ENCODE measurements around the gene MRPL48. TPM values are rescaled to one million over a fixed set of nuclear protein-coding genes. Genes with fewer than 3 reads are reported as not detected.
"Not testable (repeated sequence)": the region's sequence is repeated elsewhere in the genome, so short reads cannot be mapped to it uniquely, and the experiment has no call there.

MRPL48 gene
- total RNA-seq, 2 donors from 2014 or later, result 24.0 to 41.9 TPM

DNA sequence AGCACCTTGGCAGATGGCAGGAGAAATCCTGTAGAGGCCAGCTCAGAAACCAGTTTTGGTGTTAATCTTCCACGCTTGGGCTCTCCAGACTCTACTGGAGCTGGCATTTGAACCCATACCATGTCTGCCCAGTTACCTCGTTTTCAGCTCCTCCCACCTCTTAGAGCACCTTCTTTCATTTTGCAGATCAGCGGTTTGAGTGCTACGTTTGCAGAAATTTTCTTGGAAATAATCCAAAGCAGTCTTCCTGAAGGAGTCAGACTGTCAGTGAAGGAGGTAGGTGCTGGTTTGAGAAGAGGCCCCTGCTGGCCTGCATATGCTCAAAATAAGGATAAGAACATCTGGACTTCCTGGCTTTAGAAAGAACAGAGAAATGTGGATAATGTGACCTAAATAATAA is 75.3 kb downstream of the MRPL48 start:
- Mint-ChIP-seq H3K36me3 (no peaks in the 10 kb centered on the region), H3K27ac (peak overlapping the region; percentile 20 to 33), H3K9me3 (no peaks in the 10 kb centered on the region)
- ATAC-seq (no peak), DNase-seq (ENCODE audit: low spot score in 2 of 2) (no peak)

DNA sequence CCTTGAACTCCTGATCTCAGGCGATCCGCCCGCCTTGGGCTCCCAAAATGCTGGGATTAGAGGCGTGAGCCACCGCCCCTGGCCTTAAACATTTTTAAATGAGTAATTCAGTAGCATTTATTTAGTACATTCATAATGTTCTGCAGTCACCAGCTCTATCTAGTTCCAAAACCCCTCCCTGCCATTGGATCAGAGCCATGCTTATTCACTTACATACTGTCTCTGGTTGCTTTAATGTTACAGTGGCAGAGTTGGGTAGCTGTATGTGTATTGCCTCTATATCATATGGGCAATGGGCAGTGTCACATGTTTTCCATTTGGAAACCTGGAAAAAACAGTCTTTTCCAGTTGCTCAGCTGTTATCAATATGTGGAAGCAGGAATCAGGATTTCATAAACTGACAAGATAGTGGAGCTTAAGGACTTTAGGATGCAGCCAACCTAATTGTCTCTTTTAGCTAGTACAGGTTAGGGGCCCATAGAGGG is 78.5 kb downstream of the MRPL48 start:
- Mint-ChIP-seq H3K9me3 (no peaks in the 10 kb centered on the region), H3K27ac (no peak overlapping the region), H3K36me3 (no peaks in the 10 kb centered on the region)
- DNase-seq (ENCODE audit: low spot score in 2 of 2) (no peak), ATAC-seq (no peak)

DNA sequence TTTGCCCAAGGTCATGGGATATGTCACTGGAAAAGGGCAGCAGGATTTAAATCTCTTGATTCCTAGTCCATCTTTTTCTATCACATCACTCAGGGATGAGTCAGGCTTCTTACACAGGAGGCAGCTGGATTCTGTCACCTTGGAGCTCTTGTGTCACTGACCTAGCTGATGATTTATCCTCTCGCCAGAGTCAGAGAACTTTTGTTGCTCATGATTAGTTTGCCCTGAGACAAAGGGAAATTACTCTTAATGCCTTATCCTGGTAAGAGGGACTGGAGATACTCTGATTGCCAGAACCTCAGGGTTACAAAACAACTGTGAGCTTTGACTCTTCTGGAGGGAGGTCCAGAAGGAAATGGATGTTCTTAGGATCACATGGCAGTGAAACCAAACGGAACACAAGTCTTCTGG is 78.9 kb downstream of the MRPL48 start:
- DNase-seq (ENCODE audit: low spot score in 2 of 2) (no peak), ATAC-seq (peak in 1 of 2 donors; percentile 39)
- Mint-ChIP-seq H3K9me3 (no peaks in the 10 kb centered on the region), H3K27ac (no peak overlapping the region), H3K36me3 (no peaks in the 10 kb centered on the region)

DNA sequence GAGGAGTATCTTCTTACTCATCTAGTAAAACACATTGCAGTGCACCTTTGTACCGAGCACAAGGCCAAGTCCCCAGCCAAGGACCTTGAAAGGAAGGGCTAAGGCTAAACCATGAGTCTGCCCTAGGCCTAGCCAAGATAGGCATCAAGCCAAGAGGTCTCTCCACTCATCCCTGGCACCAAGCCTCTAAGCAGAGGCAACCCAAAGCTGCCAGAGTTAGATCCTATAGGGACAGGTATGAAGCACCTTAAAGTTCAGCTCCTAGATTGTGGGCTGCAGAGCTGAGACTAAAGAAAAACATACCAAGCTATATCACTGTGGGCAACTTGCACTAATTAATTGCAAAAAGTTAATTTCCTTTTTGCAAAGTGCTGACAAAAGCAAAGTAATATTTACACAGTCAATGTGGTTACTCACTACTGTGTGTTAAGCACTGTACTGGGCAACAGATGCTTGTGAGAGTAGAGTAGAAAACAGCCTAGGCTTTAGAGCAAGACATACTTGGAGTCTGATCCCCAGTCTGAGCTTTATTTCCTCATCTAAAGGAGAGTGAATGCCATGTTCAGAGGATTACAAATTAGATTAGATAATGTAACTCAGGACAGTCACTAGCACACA is 81.8 kb downstream of the MRPL48 start:
- Mint-ChIP-seq H3K9me3 (no peaks in the 10 kb centered on the region), H3K27ac (peak overlapping the region; percentile 53 to 66)
- no peak for ATAC-seq

DNA sequence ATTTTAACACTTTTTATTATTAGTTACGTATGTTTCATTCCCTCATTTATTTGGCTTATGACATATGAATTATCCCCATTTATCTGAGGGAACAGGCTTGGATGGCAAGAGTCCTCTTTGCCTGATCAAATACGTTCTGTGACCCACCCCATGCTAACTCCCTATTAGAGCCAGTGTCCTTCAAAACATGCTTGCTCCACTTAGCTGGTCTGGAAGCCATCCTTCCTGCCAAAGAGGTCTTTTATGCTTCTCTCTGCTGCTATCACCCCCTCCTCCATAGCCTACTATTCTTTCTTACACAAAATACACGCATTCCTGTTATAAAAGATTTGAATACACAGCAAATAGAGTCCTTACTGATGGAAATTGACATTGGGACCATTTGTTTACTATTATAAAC is 82.6 kb downstream of the MRPL48 start:
- H3K27ac Mint-ChIP-seq, result no peak overlapping the region
- ATAC-seq (no peak), DNase-seq (ENCODE audit: low spot score in 2 of 2) (no peak)
- H3K9me3 Mint-ChIP-seq, result no peaks in the 10 kb centered on the region
- H3K36me3 Mint-ChIP-seq, result peaks cover 11 to 14% of the 10 kb centered on the region in 2 donors

More for the DNA sequence above, 81.8 kb downstream of the MRPL48 start:
- peaks cover 6 to 8% of the 10 kb centered on the region in 2 donors for H3K36me3 Mint-ChIP-seq
- no peak for DNase-seq (ENCODE audit: low spot score in 2 of 2)

DNA sequence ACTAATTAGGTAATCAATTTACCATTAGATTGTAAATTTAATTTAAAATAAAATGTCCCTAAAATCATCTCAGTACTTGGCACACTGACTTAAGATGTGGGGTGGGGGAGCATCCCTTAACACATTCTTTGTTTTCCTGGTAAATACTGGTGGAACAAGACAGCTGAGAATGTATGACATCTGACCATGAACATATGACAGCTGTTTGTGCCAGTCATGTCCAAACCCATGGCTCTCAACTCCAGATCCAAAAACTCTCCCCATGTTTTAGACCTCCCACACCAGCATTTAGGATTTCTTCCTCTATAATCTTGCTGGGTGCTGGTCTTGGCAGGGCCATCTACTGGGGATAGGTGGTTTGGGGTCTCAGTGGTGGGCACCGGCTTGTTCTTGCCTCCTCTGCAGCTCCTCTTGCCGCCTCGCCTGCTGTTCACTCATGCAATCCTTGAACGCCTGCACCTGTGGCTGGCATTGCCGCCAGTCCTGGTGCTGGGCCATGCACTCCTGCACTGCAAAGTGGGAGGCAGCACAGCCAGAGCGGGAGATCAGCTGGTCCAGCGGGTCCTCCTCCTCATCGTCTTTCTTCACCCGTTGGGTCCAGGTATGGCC is 85.2 kb downstream of the MRPL48 start:
- DNase-seq (ENCODE audit: low spot score in 2 of 2), result no peak
- Mint-ChIP-seq H3K27ac (peak overlapping the region in 1 of 2 donors; percentile 81), H3K36me3 (peaks cover 31 to 33% of the 10 kb centered on the region in 2 donors), H3K9me3 (no peaks in the 10 kb centered on the region)
- no peak for ATAC-seq

DNA sequence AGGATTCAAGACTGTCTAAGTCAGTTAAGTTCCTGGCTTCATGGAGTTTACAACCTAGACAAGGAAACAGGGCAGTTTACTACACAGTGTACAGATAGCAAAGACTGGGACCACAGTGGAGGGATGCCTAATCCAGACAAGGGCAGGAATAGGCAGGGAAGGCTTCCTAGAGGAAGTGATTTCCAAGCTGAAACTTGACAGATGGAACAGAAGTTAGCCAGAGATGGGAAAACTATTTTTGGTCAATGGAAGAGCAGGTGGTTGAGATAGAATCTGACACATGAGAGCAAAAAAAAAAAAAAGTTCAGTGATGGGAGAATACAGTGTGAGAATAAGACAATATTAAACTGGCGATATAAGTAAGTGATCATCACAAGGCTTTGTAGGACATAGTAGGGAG is 87.7 kb downstream of the MRPL48 start:
- Mint-ChIP-seq H3K36me3 (peaks cover 31 to 33% of the 10 kb centered on the region in 2 donors), H3K9me3 (no peaks in the 10 kb centered on the region), H3K27ac (peak overlapping the region; percentile 99 to 100)
- DNase-seq (ENCODE audit: low spot score in 2 of 2) (no peak), ATAC-seq (no peak)

DNA sequence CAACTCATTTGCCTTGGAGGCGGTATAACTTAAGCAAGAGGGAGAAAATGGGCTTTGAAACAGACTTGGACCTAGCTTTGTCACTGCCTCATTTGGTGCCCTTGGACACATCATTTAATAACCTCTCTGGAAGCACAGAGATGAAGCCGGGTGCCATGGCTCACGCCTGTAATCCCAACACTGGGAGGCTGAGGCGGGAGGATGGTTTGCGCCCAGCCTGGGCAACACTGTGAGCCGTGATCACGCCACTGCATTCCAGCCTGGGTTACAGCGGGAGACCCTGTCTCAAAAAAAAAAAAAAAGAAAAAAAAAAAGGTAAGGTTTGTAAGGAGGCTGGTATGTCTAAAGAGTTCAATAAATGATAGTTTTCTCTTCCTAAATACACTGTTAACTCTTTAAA is 88.2 kb downstream of the MRPL48 start:
- H3K36me3 Mint-ChIP-seq, result peaks cover 31 to 33% of the 10 kb centered on the region in 2 donors
- DNase-seq (ENCODE audit: low spot score in 2 of 2) (no peak), ATAC-seq (no peak)
- peak overlapping the region; percentile 99 to 100 for H3K27ac Mint-ChIP-seq
- H3K9me3 Mint-ChIP-seq, result no peaks in the 10 kb centered on the region

DNA sequence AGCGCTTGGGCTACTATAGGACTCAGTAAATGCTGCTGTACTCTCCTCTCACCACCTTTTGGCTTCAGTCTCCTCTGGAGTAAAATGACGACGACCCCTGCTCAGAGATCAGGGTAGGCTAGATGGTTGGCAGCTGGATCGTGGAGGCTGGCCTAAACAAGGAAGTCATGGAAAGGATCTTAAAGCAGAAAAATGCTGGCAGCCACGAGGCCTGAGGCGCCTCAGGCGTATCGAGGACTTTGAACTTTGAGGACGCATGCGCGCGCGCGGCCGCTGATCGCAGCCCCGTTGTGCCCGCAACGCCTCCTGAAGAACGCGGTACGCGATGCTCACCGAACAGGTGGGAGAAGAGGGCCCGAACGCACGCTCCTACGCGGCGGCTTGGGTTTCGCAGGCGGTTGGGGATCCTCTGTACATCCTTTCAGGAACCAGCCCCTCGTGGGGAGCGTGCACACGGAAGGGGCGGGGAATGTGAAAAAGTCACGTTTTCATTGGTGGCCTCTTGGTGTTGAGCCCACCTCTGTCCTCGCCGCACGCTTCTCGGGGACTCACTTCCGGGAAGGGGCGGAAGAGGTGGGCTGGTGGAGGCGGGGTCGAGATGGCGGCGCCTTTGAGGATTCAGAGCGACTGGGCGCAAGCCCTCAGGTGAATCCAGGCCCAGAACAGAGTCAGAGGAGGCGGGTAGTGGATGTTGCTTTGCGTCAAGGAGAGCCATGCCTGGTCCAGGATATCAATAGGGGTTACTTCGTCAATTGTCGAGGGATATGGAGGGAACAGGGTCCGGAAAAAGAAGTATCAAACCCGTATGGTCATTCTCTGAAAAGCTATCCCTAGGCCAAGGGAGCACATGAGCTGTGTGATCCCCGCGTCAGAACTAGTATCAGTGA is 89.0 kb downstream of the MRPL48 start, which contains the start of the genes COA4 and PAAF1:
Gene COA4 (minus strand): TSS at position 423 of the 887 bp plus-strand sequence. CDS start 3,468 bp downstream, outside the sequence.
Gene PAAF1 (plus strand): TSS at position 576 of the 887 bp plus-strand sequence. CDS start 23 bp downstream, at position 599.
- Mint-ChIP-seq H3K27ac (peak within 1 kb of the TSS; percentile 99 to 100), H3K36me3 (peaks cover 31 to 33% of the 10 kb centered on the region in 2 donors), H3K9me3 (no peaks in the 10 kb centered on the region)
- DNase-seq (ENCODE audit: low spot score in 2 of 2) (peak; percentile 91 to 94), ATAC-seq (peak; percentile 96 to 99)

DNA sequence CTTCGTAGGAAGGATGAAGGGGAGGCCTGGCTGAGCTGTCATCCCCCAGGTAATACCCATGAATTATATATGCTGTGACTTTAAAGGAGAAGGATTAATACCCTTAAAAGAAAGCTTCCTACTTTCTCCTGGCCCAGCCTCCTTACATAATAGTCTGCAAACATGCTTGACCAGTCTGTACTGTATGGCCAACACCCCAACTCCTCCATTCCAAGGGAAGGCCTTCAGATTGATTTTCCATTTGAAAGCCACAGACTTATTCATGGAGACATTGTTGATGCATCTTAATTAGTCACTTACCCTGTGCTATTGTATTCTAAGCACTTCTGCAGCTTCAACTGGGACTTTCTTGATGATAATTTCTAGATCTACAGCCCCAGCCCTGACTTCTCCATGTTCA is 91.1 kb downstream of the MRPL48 start:
- ATAC-seq, result no peak
- Mint-ChIP-seq H3K36me3 (peaks cover 23 to 27% of the 10 kb centered on the region in 2 donors), H3K27ac (no peak overlapping the region), H3K9me3 (no peaks in the 10 kb centered on the region)
- DNase-seq (ENCODE audit: low spot score in 2 of 2), result no peak

DNA sequence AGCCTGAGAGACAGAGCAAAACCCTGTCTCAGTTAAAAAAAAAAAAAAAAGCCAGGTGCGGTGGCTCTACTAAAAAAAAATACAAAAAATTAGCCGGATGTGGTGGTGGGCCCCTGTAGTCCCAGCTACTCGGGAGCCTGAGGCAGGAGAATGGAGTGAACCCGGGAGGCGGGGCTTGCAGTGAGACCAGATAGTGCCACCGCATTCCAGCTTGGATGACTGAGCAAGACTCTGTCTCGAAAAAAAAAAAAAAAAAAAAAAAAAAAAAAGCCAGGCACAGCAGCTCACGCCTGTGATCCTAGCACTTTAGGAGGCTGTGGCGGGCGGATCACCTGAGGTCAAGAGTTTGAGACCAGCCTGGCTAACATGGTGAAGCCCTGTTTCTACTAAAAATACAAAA is 92.8 kb downstream of the MRPL48 start:
- DNase-seq (ENCODE audit: low spot score in 2 of 2); H3K27ac Mint-ChIP-seq; ATAC-seq; H3K9me3 Mint-ChIP-seq: not testable (repeated sequence)
- peaks cover 17 to 18% of the 10 kb centered on the region in 2 donors for H3K36me3 Mint-ChIP-seq

DNA sequence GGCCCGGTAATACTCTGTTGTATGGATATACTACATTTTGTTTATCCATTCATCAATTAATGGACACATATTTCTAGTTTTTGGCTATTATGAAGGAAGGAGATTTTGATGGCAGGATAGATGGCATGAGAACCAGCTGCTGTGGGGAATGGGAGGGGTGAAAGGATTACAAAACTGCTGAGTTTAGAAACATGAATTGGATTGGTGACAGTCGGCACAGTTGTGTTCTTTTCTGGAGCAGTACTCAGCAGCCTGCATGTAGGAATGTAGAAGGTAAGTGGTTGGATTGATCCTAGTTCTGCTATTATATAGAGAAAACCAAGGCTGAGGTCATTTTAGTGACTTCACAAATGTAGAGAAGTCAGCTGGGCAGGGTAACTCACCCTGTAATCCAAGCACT is 96.2 kb downstream of the MRPL48 start:
- H3K27ac Mint-ChIP-seq, result no peak overlapping the region
- H3K36me3 Mint-ChIP-seq, result peaks cover 4 to 12% of the 10 kb centered on the region in 2 donors
- no peak for DNase-seq (ENCODE audit: low spot score in 2 of 2)
- no peaks in the 10 kb centered on the region for H3K9me3 Mint-ChIP-seq
- ATAC-seq, result no peak

DNA sequence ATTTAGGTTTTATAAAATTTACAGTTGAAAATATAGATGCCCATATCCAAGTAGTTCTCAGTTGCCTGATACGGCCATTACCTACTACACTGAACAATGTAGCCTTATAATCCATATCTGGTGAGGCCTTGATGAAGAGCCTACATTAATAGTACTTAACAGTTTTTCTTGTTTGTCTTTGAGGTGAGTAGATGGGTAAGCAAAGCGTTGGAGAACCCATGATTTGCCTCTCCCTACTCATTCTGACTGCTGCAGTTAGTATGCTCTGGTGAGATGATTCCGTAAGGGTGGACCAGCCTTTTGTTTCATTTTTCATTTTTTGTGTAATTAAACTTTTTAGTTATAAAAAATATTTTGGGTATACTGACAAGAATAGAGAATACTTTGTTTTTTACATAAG is 100.6 kb downstream of the MRPL48 start:
- no peak for ATAC-seq
- no peak for DNase-seq (ENCODE audit: low spot score in 2 of 2)
- H3K36me3 Mint-ChIP-seq, result peaks cover 4 to 12% of the 10 kb centered on the region in 2 donors

DNA sequence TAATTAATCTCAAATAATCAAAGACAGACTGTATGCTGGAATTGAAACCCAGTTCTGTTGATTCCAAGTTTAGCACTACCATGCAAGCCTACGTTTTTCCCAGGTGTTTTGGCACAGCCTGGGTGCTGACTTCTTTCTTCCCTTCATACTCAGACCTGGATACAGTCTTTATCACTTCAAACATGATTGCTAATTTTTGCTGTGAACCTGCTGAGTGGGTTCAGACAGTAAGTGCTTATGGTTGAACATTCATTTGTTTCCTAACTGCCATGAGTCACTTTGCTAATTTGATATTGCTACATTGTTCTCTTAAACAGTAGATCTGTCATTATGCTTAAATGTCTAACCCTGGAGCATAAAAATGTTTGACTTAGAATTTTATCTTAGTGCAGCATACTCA is 101.3 kb downstream of the MRPL48 start:
- H3K9me3 Mint-ChIP-seq, result no peaks in the 10 kb centered on the region
- no peak overlapping the region for H3K27ac Mint-ChIP-seq
- peak; percentile 71 to 99 for ATAC-seq
- DNase-seq (ENCODE audit: low spot score in 2 of 2), result peak in 1 of 2 donors; percentile 14
- H3K36me3 Mint-ChIP-seq, result peaks cover 4 to 12% of the 10 kb centered on the region in 2 donors

More for the DNA sequence above, 100.6 kb downstream of the MRPL48 start:
- no peak overlapping the region for H3K27ac Mint-ChIP-seq
- H3K9me3 Mint-ChIP-seq, result no peaks in the 10 kb centered on the region

DNA sequence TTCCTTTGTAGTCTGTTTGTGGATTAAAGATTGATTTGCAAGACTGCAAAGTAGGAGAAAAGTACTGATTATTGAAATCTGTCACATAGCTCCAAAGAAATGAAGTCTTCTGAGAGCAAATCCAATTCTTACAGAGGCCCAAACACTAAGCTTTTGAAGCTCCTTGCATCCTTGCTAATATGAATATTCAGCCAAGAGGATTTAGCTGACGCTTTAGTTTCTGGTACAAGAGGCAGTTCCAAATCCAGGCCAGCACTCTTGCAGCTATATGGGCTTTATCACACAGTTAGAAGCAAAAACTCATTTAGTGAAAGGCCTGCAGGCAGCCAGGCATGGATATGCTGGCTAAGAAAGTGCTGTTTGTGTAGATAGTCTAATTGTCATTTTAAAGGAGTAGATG is 101.9 kb downstream of the MRPL48 start:
- Mint-ChIP-seq H3K9me3 (no peaks in the 10 kb centered on the region), H3K36me3 (peaks cover 4 to 12% of the 10 kb centered on the region in 2 donors), H3K27ac (no peak overlapping the region)
- no peak for DNase-seq (ENCODE audit: low spot score in 2 of 2)
- no peak for ATAC-seq

DNA sequence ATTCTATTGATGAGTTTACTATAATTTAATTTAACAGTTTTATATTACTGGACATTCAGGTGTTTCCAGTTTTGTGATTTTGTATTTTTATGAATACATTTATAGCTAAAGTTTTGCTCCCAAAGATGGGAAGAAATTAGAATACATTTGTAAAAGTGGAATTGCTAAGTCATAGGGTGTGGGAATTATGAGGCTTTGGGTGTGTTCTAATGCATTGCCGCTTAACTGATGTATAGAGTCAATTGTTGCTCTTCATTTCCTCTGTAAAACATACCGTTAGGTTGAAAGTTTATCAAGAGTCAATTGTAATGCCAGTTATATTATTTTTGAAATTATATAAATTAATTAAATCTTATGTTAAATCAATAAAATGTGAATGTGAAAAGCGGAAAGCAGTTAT is 105.4 kb downstream of the MRPL48 start:
- no peaks in the 10 kb centered on the region for H3K36me3 Mint-ChIP-seq
- H3K9me3 Mint-ChIP-seq, result no peaks in the 10 kb centered on the region
- ATAC-seq, result no peak
- H3K27ac Mint-ChIP-seq, result no peak overlapping the region
- no peak for DNase-seq (ENCODE audit: low spot score in 2 of 2)
